ENCODE measurements around the gene CLOCK. TPM values are rescaled to one million over a fixed set of nuclear protein-coding genes. Genes with fewer than 3 reads are reported as not detected.

Gene CLOCK
- total RNA-seq, 4 donors from 2014 or later, result 15.9 to 20.7 (median 19.0) TPM

GRCh38 chr4:55410431-55410830 lies 136.3 kb downstream of the CLOCK start:
- Histone ChIP-seq H3K4me3 (no peak overlapping the region), H3K4me1 (peaks cover 17% of the 10 kb centered on the region), H3K27me3 (no peaks in the 10 kb centered on the region), H3K36me3 (peaks cover 35% of the 10 kb centered on the region), H3K9me3 (no peaks in the 10 kb centered on the region), H3K27ac (no peak overlapping the region)
- TF ChIP-seq CTCF (IDR thresholded peaks at IDR 0.05) (no peak), EP300 (IDR thresholded peaks at IDR 0.05) (no peak)
- DNase-seq (ENCODE audit: low spot score in 2 of 2), result no peak
- WGBS, result 85% methylated on average over 8 of the region's 8 CpGs

GRCh38 chr4:55409468-55410171 lies 137.1 kb downstream of the CLOCK start:
- no peak for TF ChIP-seq POLR2A (IDR thresholded peaks at IDR 0.05)
- 54% methylated on average over 10 of the region's 10 CpGs for WGBS
- Histone ChIP-seq H3K9me3 (no peaks in the 10 kb centered on the region), H3K4me3 (no peak overlapping the region), H3K4me1 (peaks cover 17% of the 10 kb centered on the region), H3K27ac (no peak overlapping the region), H3K27me3 (no peaks in the 10 kb centered on the region), H3K36me3 (peaks cover 34% of the 10 kb centered on the region)
- no peak for DNase-seq (ENCODE audit: low spot score in 2 of 2)

GRCh38 chr4:55407764-55408163 lies 138.9 kb downstream of the CLOCK start:
- Histone ChIP-seq H3K4me1 (peaks cover 17% of the 10 kb centered on the region), H3K9me3 (no peaks in the 10 kb centered on the region), H3K27me3 (no peaks in the 10 kb centered on the region), H3K27ac (no peak overlapping the region), H3K36me3 (peaks cover 27% of the 10 kb centered on the region), H3K4me3 (no peak overlapping the region)
- no peak for DNase-seq (ENCODE audit: low spot score in 2 of 2)
- no peak for TF ChIP-seq POLR2A (IDR thresholded peaks at IDR 0.05)
- no peak for TF ChIP-seq EP300 (IDR thresholded peaks at IDR 0.05)
- TF ChIP-seq CTCF (IDR thresholded peaks at IDR 0.05), result no peak
- no peak for TF ChIP-seq POLR2AphosphoS5 (IDR thresholded peaks at IDR 0.05)
- WGBS, result 97% methylated on average over 3 of the region's 3 CpGs

- no peak overlapping the region for H3K27ac ChIP-seq
- peaks cover 26% of the 10 kb centered on the region for H3K36me3 ChIP-seq
- peaks cover 17% of the 10 kb centered on the region for H3K4me1 ChIP-seq
- H3K9me3 ChIP-seq, result no peaks in the 10 kb centered on the region
- no peak for DNase-seq (ENCODE audit: low spot score in 2 of 2)
- 89% methylated on average over 3 of the region's 3 CpGs for WGBS
- TF ChIP-seq EP300 (IDR thresholded peaks at IDR 0.05) (no peak), POLR2AphosphoS5 (IDR thresholded peaks at IDR 0.05) (no peak), CTCF (IDR thresholded peaks at IDR 0.05) (no peak), POLR2A (IDR thresholded peaks at IDR 0.05) (no peak)
- H3K4me3 ChIP-seq, result no peak overlapping the region
- no peaks in the 10 kb centered on the region for H3K27me3 ChIP-seq
Measured at GRCh38 chr4:55407119-55407518, 139.6 kb downstream of the CLOCK start.

- H3K27me3 ChIP-seq, result no peaks in the 10 kb centered on the region
- no peaks in the 10 kb centered on the region for H3K9me3 ChIP-seq
- H3K4me3 ChIP-seq, result no peak overlapping the region
- peaks cover 17% of the 10 kb centered on the region for H3K4me1 ChIP-seq
- peaks cover 20% of the 10 kb centered on the region for H3K36me3 ChIP-seq
- no peak overlapping the region for H3K27ac ChIP-seq
- WGBS, result 97% methylated on average over 2 of the region's 2 CpGs
- no peak for DNase-seq (ENCODE audit: low spot score in 2 of 2)
- TF ChIP-seq POLR2AphosphoS5 (IDR thresholded peaks at IDR 0.05) (no peak), POLR2A (IDR thresholded peaks at IDR 0.05) (no peak), CTCF (IDR thresholded peaks at IDR 0.05) (no peak), EP300 (IDR thresholded peaks at IDR 0.05) (no peak)
Measured at GRCh38 chr4:55406545-55406944, 140.2 kb downstream of the CLOCK start.

GRCh38 chr4:55405073-55405472 lies 141.6 kb downstream of the CLOCK start:
- no peak for DNase-seq (ENCODE audit: low spot score in 2 of 2)
- peaks cover 25% of the 10 kb centered on the region for H3K36me3 ChIP-seq

More at GRCh38 chr4:55405073-55405472, 141.6 kb downstream of the CLOCK start:
- Histone ChIP-seq H3K9me3 (no peaks in the 10 kb centered on the region), H3K27me3 (no peaks in the 10 kb centered on the region), H3K4me1 (peaks cover 17% of the 10 kb centered on the region), H3K27ac (no peak overlapping the region), H3K4me3 (no peak overlapping the region)
- WGBS, result 85% methylated on average over 3 of the region's 3 CpGs
- TF ChIP-seq CTCF (IDR thresholded peaks at IDR 0.05) (no peak), POLR2A (IDR thresholded peaks at IDR 0.05) (no peak), EP300 (IDR thresholded peaks at IDR 0.05) (no peak), POLR2AphosphoS5 (IDR thresholded peaks at IDR 0.05) (no peak)
